ENCODE measurements around the gene WRNIP1.

GRCh38 chr6:2806644-2807043 lies 41.5 kb downstream of the WRNIP1 start:
- no peak for TF ChIP-seq CTCF (IDR thresholded peaks at IDR 0.05)
- no peak for TF ChIP-seq POLR2A (IDR thresholded peaks at IDR 0.05)
